NT2/D1 (cell line): Measurements from ENCODE around the gene IFI27L1.

Source experiments
- SUZ12 ChIP-seq: IDR thresholded peaks from 2 replicates; pipeline ENCODE4 v1.6.1; 2011; ENCODE audit not compliant: insufficient read length, insufficient read depth; ENCODE audit errors: extremely low read depth
- YY1 ChIP-seq: IDR thresholded peaks from 2 replicates; pipeline ENCODE4 v1.6.1; 2011; ENCODE audit not compliant: insufficient read length, insufficient read depth
- ZNF274 ChIP-seq: IDR thresholded peaks from 2 replicates; pipeline ENCODE4 v1.6.1; 2011; ENCODE audit warnings: mild to moderate bottlenecking, low read depth, low read length

GRCh38 chr14:94098326-94098992 is 17.3 kb downstream of the IFI27L1 start:
- no peak for TF ChIP-seq YY1
- no peak for TF ChIP-seq ZNF274
- TF ChIP-seq SUZ12 = no peak
